ENCODE results near the gene CCDC124.

The CCDC124 gene

DNA sequence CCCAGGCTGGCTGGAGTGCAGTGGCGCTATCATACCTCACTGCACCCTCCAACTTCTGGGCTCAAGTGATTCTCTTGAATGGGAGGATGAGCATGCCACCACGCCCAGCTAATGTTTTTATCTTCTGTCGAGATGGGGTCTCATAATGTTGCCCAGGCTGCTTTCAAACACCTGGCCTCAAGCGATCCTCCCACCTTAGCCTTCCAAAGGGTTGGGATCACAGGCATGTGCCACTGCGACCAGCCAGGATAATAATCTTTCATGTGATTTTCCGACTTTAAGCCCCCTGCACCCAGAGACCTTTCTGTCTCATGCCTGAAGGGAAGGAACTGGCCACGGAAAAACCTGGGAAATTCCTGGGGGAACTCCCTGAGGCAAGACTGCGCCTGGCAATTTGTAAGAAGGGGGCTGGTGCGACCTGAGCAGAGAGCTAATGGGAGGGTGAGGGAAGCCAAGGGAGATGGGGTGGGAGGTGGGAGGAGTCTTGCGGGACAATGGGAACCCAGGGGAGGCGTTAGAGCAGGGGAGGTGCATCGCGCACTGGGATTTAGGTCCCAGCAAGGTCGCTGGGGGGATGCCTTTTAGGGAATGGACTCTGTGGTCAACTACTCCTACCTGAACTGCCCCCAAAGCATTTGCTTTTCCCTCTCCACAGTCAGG is 1.2 kb upstream of the CCDC124 start:
- Mint-ChIP-seq H3K36me3 (ENCODE audit: low read depth) (no peaks in the 10 kb centered on the region), H3K4me3 (peak overlapping the region; percentile 90 to 96 (median 95)), H3K4me1 (peaks cover 13% of the 10 kb centered on the region), H3K9me3 (no peaks in the 10 kb centered on the region), H3K27me3 (ENCODE audit: low read depth) (no peaks in the 10 kb centered on the region), H3K27ac (peak overlapping the region; percentile 85 to 98 (median 91))
- TF ChIP-seq, protein P1, sequence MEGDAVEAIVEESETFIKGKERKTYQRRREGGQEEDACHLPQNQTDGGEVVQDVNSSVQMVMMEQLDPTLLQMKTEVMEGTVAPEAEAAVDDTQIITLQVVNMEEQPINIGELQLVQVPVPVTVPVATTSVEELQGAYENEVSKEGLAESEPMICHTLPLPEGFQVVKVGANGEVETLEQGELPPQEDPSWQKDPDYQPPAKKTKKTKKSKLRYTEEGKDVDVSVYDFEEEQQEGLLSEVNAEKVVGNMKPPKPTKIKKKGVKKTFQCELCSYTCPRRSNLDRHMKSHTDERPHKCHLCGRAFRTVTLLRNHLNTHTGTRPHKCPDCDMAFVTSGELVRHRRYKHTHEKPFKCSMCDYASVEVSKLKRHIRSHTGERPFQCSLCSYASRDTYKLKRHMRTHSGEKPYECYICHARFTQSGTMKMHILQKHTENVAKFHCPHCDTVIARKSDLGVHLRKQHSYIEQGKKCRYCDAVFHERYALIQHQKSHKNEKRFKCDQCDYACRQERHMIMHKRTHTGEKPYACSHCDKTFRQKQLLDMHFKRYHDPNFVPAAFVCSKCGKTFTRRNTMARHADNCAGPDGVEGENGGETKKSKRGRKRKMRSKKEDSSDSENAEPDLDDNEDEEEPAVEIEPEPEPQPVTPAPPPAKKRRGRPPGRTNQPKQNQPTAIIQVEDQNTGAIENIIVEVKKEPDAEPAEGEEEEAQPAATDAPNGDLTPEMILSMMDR (IDR thresholded peaks at IDR 0.05; ENCODE audit: unreplicated experiment in 3 of 3), result no peak

DNA sequence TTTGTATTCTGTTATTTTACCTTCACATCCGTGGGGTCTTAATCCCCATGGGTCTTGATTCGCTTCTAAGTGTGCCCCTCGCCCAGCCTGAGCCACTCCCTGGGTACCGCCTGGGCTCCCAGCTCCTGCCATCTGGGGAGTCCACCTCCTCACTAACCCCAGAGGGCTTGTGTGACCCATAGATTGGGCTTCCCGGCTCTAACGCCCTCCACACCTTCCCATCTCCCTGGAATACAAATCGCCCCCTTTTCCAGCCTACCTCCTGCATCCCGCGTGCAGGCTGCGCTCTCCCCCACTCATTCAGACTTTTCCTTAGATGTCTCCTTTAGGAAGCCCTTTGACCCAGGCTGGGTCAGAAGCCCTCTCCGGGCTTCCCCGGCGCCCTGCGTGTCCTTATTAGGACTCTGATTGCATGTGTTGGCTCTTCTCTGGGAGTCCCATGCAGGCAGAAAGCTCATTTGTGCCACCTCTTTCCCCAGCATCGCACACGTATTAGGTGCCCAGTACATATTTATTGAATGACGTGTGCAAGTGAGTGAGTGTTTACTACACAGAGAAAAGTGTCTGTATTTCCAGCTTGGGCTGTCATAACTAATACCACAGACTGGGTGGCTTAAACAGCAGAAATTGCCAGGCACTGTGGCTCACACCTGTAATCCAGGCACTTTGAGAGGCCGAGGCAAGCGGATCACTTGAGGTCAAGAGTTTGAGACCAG is 757 bp downstream of the CCDC124 start:
- Mint-ChIP-seq H3K27me3 (ENCODE audit: low read depth) (no peaks in the 10 kb centered on the region), H3K4me3 (peak overlapping the region; percentile 90 to 96 (median 95)), H3K36me3 (ENCODE audit: low read depth) (no peaks in the 10 kb centered on the region), H3K9me3 (no peaks in the 10 kb centered on the region), H3K4me1 (peaks cover 13% of the 10 kb centered on the region), H3K27ac (peak overlapping the region; percentile 85 to 99 (median 98))
- TF ChIP-seq, protein P1 (IDR thresholded peaks at IDR 0.05; ENCODE audit: unreplicated experiment in 3 of 3), result no peak

DNA sequence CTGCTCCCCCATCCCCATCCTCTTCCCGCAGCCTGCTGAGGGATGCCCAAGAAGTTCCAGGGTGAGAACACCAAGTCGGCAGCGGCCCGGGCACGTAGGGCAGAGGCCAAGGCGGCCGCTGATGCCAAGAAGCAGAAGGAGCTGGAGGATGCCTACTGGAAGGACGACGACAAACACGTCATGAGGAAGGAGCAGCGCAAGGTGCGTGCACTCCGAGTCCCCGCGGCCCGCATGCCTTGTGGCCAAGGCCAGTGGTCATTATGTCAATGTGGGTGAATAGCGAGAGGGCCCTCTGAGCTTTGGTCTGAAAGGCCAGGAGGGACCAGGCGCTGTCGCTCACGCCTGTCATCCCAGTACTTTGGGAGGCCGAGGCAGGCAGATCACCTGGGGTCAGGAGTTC is 3.6 kb downstream of the CCDC124 start:
- Mint-ChIP-seq H3K36me3 (ENCODE audit: low read depth) (no peaks in the 10 kb centered on the region), H3K9me3 (no peaks in the 10 kb centered on the region), H3K4me1 (peaks cover 9% of the 10 kb centered on the region), H3K27me3 (ENCODE audit: low read depth) (no peaks in the 10 kb centered on the region), H3K27ac (no peak overlapping the region), H3K4me3 (no peak overlapping the region)
- TF ChIP-seq, protein P1 (IDR thresholded peaks at IDR 0.05; ENCODE audit: unreplicated experiment in 3 of 3), result no peak

DNA sequence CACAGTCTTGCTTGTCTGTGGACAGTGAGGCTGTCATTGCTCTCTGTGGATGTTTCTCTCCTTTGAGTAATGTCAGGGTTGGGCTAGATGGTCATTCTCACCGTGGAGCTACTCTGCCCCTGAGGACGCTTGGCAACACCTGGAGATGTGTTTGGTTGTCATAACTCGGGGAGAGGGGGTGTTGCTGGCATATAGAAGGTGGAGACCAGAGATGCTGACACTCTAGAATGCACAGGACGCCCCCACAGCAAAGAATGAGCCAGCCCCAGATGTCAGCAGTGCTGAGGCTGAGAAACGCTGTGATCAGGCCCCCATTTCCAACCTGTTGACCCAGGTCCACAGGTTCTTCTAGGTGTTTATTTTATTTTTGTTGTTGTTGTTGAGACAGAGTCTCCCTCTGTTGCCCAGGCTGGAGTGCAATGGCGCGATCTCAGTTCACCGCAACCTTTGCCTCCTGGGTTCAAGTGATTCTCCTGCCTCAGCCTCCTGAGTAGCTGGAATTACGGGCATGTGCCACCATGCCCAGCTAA is 4.6 kb downstream of the CCDC124 start:
- Mint-ChIP-seq H3K36me3 (ENCODE audit: low read depth) (no peaks in the 10 kb centered on the region), H3K27ac (no peak overlapping the region), H3K4me3 (no peak overlapping the region), H3K4me1 (peaks cover 6% of the 10 kb centered on the region), H3K27me3 (ENCODE audit: low read depth) (no peaks in the 10 kb centered on the region), H3K9me3 (no peaks in the 10 kb centered on the region)
- TF ChIP-seq, protein P1 (IDR thresholded peaks at IDR 0.05; ENCODE audit: unreplicated experiment in 3 of 3), result no peak

DNA sequence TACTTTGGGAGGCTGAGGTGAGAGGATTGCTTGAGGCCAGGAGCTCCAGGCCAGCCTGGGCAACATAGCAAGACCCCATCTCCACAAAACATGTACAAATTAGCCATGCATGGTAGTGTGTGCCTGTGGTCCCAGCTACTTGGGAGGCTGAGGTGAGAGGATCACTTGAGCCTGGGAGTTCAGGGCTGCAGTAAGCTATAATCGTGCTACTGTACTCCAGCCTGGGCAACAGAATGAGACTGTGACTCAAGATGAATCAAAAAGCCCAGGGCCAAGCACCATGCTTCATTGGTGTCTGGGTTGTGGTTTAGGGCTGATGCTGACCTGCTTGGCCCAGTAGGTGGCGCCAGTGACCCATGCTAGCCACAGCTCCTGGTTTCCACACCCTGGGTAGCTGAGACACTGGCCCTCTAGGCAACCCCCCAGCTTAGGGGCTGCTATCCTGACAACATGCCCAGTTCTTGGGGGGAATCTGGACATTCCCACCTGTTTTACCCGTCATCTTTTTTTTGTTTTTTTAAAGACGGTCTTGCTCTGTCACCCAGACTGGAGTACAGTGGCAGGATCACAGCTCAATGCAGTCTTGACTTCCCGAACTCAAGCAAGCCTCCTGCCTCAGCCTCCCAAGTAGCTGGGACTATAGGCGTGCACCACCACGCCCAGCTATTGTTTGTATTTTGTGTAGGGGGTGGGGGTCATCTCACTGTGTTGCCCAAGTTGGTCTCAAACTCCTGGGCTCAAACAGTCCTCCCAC is 5.5 kb downstream of the CCDC124 start:
- no peaks in the 10 kb centered on the region for H3K9me3 Mint-ChIP-seq
- no peak overlapping the region for H3K27ac Mint-ChIP-seq
- TF ChIP-seq, protein P1 (IDR thresholded peaks at IDR 0.05; ENCODE audit: unreplicated experiment in 3 of 3), result peak; percentile 90 to 97 (median 95)
- no peaks in the 10 kb centered on the region for H3K36me3 Mint-ChIP-seq (ENCODE audit: low read depth)
- peaks cover 5% of the 10 kb centered on the region for H3K4me1 Mint-ChIP-seq
- no peaks in the 10 kb centered on the region for H3K27me3 Mint-ChIP-seq (ENCODE audit: low read depth)
- no peak overlapping the region for H3K4me3 Mint-ChIP-seq

Measured in nephron (organoid).